Breast epithelium (tissue), 4 donors: ENCODE measurements around the gene TFDP3. TPM values are rescaled to one million over a fixed set of nuclear protein-coding genes. Genes with fewer than 3 reads are reported as not detected.

Source experiments
- DNase-seq, 2 donors: peaks; one replicate each; pipeline ENCODE4 v3.0.0-alpha.2; 2019; ENCODE audit warnings: low spot score in 2 of 2
- H3K27ac ChIP-seq, 2 donors: fragments of 200-600 bp; sonication (generic) in 1 of 2; one replicate each; pipeline ENCODE4 v1.5.1; 2016 to 2019; ENCODE audit warnings: mild to moderate bottlenecking in 1 of 2
- H3K27me3 ChIP-seq, 2 donors: fragments of 200-600 bp; sonication (generic) in 1 of 2; one replicate each; pipeline versions ENCODE4 v1.5.1 to v1.6.0; 2017 to 2019; ENCODE audit warnings: control low read depth in 1 of 2, mild to moderate bottlenecking in 1 of 2
- H3K36me3 ChIP-seq: fragments of 200-600 bp; one replicate; pipeline ENCODE4 v1.5.1; 2019
- H3K4me1 ChIP-seq, 2 donors: fragments of 200-600 bp; sonication (generic); one replicate each; pipeline ENCODE4 v1.5.1; 2016 to 2019; ENCODE audit warnings: control low read depth in 1 of 2
- H3K4me3 ChIP-seq, 3 donors: fragments of 200-600 bp; sonication (generic); 1 replicate in 2 of 3; 2 replicates in 1 of 3; pipeline ENCODE4 v1.5.1; 2016 to 2019; ENCODE audit warnings: mild to moderate bottlenecking in 3 of 3, moderate library complexity in 2 of 3
- H3K9me3 ChIP-seq, 2 donors: fragments of 200-600 bp; sonication (generic) in 1 of 2; one replicate each; pipeline ENCODE4 v1.5.1; 2016 to 2019; ENCODE audit warnings: control low read depth in 1 of 2
- POLR2A ChIP-seq: fragments of 450-650 bp; IDR thresholded peaks from one replicate; pipeline ENCODE4 v1.6.1; 2016; ENCODE audit warnings: antibody characterized with exemption, mild to moderate bottlenecking, moderate library complexity
- POLR2AphosphoS5 ChIP-seq, 3 donors: sonication (generic); formaldehyde crosslinking; IDR thresholded peaks; one replicate each; pipeline ENCODE4 v1.6.1; 2017; ENCODE audit warnings: antibody characterized with exemption in 3 of 3
- intact Hi-C: fragments of 100-400 bp; cut with DNase I; formaldehyde crosslinking; loops from one replicate; pipeline ENCODE4 v1.15.1; 2023; ENCODE audit warnings: low total_unique reads
- total RNA-seq, 3 donors: library from RNA; depleted of rRNA; stranded (reverse); fragments of >200 nt; gene quantifications; one replicate each; pipeline ENCODE4 v1.1.0, GENCODE V29; 2016
- TF ChIP-seq, protein P1 (sequence below), 3 donors: fragments of 450-650 bp; IDR thresholded peaks; one replicate each; pipeline ENCODE4 v1.5.1; 2016 to 2017; ENCODE audit warnings: antibody characterized with exemption in 3 of 3, mild to moderate bottlenecking in 3 of 3, moderate library complexity in 3 of 3

Gene TFDP3, protein sequence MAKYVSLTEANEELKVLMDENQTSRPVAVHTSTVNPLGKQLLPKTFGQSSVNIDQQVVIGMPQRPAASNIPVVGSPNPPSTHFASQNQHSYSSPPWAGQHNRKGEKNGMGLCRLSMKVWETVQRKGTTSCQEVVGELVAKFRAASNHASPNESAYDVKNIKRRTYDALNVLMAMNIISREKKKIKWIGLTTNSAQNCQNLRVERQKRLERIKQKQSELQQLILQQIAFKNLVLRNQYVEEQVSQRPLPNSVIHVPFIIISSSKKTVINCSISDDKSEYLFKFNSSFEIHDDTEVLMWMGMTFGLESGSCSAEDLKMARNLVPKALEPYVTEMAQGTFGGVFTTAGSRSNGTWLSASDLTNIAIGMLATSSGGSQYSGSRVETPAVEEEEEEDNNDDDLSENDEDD
- not detected for total RNA-seq

DNA sequence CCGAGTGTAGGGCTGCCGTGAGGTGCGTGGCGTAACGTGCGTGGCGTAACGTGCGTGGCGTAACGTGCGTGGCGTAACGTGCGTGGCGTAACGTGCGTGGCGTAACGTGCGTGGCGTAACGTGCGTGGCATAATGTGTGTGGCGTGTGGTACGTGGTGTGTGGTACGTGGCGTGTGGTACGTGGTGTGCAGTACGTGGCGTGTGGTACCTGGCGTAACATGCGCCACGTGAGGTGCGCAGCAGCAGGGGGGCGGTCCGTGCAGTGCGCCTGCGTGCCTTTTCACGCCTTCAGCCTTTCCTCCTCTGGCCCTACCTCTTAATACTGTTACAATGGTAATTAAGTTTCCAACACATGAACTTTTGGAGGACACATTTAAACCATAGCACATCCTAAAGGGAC is at the start of gene TFDP3:
TFDP3 (minus strand) TSS at position 26 of the 400 bp plus-strand sequence. CDS start 95 bp downstream, outside the sequence.
- no peak for DNase-seq
- Histone ChIP-seq H3K4me3 (no peak within 1 kb of the TSS), H3K9me3 (no peaks in the 10 kb centered on the region), H3K36me3 (no peaks in the 10 kb centered on the region), H3K4me1 (no peaks in the 10 kb centered on the region), H3K27me3 (peaks cover 0 to 23% of the 10 kb centered on the region in 2 donors), H3K27ac (no peak within 1 kb of the TSS)
- intact Hi-C loops: no loop called here
- TF ChIP-seq POLR2A (no peak), POLR2AphosphoS5 (IDR thresholded peaks at IDR 0.05) (no peak)
- TF ChIP-seq, protein P1, sequence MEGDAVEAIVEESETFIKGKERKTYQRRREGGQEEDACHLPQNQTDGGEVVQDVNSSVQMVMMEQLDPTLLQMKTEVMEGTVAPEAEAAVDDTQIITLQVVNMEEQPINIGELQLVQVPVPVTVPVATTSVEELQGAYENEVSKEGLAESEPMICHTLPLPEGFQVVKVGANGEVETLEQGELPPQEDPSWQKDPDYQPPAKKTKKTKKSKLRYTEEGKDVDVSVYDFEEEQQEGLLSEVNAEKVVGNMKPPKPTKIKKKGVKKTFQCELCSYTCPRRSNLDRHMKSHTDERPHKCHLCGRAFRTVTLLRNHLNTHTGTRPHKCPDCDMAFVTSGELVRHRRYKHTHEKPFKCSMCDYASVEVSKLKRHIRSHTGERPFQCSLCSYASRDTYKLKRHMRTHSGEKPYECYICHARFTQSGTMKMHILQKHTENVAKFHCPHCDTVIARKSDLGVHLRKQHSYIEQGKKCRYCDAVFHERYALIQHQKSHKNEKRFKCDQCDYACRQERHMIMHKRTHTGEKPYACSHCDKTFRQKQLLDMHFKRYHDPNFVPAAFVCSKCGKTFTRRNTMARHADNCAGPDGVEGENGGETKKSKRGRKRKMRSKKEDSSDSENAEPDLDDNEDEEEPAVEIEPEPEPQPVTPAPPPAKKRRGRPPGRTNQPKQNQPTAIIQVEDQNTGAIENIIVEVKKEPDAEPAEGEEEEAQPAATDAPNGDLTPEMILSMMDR (IDR thresholded peaks at IDR 0.05): no peak

DNA sequence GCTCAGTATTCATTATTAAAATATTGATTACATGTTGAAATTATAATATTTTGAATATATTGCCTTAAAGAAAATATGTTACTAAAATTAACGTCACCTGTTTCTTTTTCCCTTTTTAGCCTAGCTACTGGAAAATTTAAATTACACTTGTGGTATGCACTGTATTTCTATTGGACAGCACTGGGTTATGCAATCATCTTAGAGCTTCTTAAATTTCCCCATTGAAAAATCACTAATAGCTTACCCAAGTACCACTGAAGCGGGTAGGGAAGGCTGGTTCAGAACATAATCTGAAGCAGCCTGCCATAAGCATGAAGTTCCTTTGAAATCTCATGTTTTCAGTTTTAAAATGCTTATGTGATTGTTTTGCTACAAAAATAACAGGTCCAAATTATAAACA is 49.5 kb upstream of the TFDP3 start:
- TF ChIP-seq POLR2A: no peak
- TF ChIP-seq, protein P1 (IDR thresholded peaks at IDR 0.05): no peak
- Histone ChIP-seq H3K4me1 (no peaks in the 10 kb centered on the region), H3K9me3 (no peaks in the 10 kb centered on the region), H3K4me3 (no peak overlapping the region), H3K36me3 (no peaks in the 10 kb centered on the region), H3K27ac (no peak overlapping the region), H3K27me3 (peaks cover 0 to 35% of the 10 kb centered on the region in 2 donors)
- intact Hi-C loops: no loop called here
- DNase-seq: no peak

DNA sequence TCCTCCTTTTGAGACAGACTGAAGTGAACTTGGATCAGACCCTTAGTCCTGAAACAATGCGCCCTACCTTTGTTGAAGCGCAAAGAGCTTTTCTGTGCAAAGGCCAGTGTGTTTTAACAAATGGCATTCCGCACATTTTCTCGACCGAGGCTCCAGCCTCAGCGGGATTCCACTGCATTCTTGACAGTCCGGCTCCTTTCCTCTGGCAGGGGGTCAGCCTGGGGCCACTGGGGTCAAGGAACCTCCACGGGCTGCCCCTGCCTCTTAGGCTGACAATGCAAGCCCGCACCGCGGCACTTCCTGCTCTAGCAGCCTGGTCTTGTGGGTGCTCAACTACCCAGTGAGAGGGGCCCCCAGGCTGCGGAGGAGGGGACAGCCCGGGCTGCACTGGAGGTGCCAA is 47.2 kb upstream of the TFDP3 start:
- DNase-seq: no peak
- H3K9me3 ChIP-seq: no peaks in the 10 kb centered on the region
- no peaks in the 10 kb centered on the region for H3K36me3 ChIP-seq
- H3K27me3 ChIP-seq: peaks cover 0 to 40% of the 10 kb centered on the region in 2 donors
- TF ChIP-seq, protein P1 (IDR thresholded peaks at IDR 0.05): no peak
- no peak for TF ChIP-seq POLR2AphosphoS5 (IDR thresholded peaks at IDR 0.05)
- no peak for TF ChIP-seq POLR2A
- intact Hi-C loops: no loop called here
- no peak overlapping the region for H3K4me3 ChIP-seq
- H3K4me1 ChIP-seq: no peaks in the 10 kb centered on the region
- no peak overlapping the region for H3K27ac ChIP-seq

DNA sequence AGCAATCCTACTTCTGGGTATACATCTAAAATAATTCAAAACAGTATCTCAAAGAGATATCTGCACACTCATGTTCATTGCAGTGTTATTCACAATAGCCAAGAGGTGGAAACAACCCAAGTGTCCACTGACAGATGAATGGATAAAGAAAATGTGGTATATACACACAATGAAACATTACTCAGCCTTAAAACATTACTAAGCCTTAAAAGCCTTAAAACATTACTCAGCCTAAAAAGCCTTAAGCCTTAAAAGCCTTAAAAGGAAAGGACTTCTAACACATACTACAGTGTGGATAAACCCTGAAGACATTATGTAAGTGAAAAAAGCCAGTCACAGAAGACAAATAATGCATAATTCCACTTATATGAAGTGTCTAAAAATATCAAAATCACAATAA is 40.3 kb upstream of the TFDP3 start:
- Histone ChIP-seq H3K4me3 (no peak overlapping the region), H3K36me3 (no peaks in the 10 kb centered on the region), H3K27me3 (peaks cover 0 to 47% of the 10 kb centered on the region in 2 donors), H3K9me3 (no peaks in the 10 kb centered on the region), H3K4me1 (no peaks in the 10 kb centered on the region), H3K27ac (no peak overlapping the region)
- TF ChIP-seq POLR2A (no peak), POLR2AphosphoS5 (IDR thresholded peaks at IDR 0.05) (no peak)
- TF ChIP-seq, protein P1 (IDR thresholded peaks at IDR 0.05): no peak
- DNase-seq: no peak
- intact Hi-C loops: no loop called here

DNA sequence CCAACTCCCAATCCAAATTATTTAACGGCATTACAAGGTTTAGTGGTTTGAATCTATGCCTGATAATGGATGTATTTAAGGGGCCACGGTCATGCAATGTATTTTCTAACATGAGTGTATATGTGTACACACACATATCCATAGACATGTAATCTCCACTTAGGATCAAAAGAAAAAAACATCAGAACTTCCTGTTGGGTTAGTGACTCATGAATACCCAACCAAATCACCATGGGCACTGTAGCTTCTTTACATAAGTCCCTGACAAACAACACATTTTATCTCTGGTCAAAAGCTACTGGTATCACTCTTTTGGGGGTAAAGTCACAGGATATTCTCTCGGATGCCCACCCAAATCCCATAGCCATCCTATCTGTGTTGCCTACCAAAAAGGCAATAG is 36.5 kb upstream of the TFDP3 start:
- Histone ChIP-seq H3K4me1 (no peaks in the 10 kb centered on the region), H3K27ac (no peak overlapping the region), H3K4me3 (no peak overlapping the region), H3K36me3 (no peaks in the 10 kb centered on the region), H3K27me3 (peaks cover 0 to 37% of the 10 kb centered on the region in 2 donors), H3K9me3 (no peaks in the 10 kb centered on the region)
- TF ChIP-seq POLR2AphosphoS5 (IDR thresholded peaks at IDR 0.05): no peak
- TF ChIP-seq, protein P1 (IDR thresholded peaks at IDR 0.05): no peak
- TF ChIP-seq POLR2A: no peak
- intact Hi-C loops: no loop called here
- DNase-seq: no peak
